Measurements from ENCODE around the gene ABL1.

Gene ABL1

DNA sequence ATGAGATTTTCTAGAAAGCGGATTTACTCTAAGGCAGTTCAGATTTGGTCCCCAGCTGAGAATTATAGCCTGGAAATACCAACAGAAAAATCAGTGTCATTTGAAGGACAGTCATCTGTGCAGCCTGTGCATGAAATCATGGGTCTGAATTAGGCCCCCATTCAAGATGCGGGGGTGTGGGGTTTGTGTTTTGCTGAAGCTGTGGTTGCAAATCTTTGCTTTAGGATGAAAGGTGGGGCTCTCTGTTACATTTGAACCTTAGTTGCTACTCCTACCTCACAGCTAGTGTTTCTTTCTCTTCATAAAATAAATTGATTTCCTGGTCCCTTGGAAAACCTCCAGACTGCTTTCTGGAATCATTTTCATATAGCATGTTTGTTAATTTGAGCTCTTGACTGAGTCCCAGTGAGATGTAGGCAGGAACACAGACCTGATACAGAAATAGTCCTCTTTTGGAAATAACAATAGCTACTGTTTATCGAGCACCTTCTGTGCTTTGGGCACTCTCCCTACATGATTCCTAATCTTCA is 4.8 kb upstream of the ABL1 start:
- DNase-seq (ENCODE audit: extremely low read depth, low read depth): no peak
- TF ChIP-seq, protein P1, sequence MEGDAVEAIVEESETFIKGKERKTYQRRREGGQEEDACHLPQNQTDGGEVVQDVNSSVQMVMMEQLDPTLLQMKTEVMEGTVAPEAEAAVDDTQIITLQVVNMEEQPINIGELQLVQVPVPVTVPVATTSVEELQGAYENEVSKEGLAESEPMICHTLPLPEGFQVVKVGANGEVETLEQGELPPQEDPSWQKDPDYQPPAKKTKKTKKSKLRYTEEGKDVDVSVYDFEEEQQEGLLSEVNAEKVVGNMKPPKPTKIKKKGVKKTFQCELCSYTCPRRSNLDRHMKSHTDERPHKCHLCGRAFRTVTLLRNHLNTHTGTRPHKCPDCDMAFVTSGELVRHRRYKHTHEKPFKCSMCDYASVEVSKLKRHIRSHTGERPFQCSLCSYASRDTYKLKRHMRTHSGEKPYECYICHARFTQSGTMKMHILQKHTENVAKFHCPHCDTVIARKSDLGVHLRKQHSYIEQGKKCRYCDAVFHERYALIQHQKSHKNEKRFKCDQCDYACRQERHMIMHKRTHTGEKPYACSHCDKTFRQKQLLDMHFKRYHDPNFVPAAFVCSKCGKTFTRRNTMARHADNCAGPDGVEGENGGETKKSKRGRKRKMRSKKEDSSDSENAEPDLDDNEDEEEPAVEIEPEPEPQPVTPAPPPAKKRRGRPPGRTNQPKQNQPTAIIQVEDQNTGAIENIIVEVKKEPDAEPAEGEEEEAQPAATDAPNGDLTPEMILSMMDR (IDR thresholded peaks at IDR 0.05; ENCODE audit: low read depth, low read length): no peak

DNA sequence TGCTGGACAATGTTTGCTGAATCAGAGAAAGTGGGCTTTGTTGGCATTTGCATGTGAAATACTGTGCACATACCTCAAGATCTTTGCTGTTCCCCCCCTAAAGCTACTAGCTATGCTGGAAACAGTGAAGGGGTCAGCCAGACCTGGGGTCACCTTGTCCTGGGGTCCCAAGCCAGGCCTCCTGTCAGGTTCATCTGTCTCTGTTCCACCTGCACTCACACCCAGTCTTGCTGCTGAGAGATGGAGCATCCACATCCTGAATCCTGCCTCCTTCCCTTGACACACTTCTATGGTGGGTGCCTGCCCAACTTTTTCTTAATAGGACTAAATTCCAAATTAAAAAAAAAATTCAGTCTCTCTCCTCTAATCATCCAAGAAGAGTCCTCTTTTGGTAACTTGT is 4.0 kb upstream of the ABL1 start:
- DNase-seq (ENCODE audit: extremely low read depth, low read depth): no peak
- TF ChIP-seq, protein P1 (IDR thresholded peaks at IDR 0.05; ENCODE audit: low read depth, low read length): no peak

DNA sequence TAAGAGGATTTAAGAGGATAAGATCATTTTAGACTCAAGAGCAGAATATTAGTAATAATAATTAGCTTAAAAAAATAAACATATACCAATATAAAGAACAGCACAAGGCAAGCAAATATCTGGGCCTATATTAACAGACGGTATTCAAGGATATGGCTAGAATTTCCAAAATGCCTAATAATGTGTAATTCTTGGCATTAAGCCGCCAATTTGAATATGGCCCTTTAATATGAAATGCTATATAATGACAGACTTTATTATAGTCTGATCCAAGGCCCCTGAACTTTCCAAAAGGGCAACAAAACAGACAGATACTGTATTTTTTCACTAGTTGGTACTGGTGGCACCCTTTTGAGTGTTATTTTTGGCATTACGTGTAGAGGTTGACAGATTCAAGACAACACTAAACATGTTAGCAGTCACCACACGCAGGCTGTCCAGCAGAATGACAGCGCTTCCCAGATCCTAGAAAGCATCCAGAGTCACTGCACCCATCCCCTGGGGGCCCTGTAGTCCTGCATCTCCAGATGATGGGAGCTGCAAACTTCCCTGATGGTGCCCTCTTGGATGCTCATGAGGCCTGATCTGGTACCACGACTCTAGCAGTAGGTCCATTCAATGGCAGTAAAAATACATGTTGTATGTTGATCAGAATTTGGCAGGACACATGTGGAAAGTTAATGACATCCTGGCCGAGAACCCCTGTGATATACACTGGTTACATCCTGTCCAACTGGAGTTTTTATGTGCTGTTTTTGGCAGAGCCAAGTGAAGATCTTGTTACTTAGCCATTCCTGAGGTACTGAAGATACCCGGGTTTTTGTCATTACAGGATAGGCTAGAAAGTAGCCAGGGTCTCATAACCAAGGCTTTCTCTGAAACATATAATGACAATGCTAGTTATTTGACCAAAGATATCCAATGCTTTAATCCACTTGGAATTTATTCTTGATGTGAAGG is 1.7 kb upstream of the ABL1 start:
- no peak for DNase-seq (ENCODE audit: extremely low read depth, low read depth)
- TF ChIP-seq, protein P1 (IDR thresholded peaks at IDR 0.05; ENCODE audit: low read depth, low read length): no peak

DNA sequence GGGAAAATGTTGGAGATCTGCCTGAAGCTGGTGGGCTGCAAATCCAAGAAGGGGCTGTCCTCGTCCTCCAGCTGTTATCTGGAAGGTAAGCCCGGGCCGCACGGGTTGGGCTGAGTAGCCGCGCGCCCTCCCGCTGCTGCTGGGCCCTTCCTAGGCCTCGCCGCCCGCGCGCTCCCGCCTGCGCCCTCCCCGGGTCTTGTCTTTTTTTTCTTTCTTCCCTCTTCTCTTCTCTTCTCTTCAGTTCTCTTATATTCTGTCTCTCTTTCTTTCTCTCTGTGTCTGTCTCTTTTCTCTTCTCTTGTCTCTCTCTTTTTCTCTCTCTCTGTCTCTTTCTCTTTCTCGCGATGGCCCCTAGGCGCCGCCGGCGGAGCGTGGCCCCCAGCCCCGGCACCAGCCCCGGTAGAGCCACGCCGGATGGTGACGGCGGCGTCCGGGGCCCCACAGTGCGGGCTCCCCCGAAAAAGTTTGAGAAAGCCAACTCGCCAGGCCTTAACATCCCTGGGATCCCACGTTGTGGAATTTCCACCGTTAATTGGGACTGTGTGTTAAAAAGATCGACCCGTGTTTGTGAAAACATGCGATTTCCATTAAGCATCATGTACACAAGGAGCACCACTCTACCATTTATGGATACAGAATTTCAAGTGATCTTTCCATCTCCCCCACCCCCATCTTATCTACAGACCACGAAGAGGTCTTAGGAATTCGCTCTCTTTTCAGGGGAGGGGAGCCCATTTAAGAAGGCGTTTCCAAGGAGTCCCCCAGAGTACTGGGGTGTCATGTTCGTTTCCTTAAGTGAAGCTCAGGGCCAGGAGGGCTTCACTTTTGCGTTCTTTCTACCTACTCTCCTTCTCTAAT is 616 bp downstream of the ABL1 start:
- TF ChIP-seq, protein P1 (IDR thresholded peaks at IDR 0.05; ENCODE audit: low read depth, low read length): no peak
- DNase-seq (ENCODE audit: extremely low read depth, low read depth): no peak

DNA sequence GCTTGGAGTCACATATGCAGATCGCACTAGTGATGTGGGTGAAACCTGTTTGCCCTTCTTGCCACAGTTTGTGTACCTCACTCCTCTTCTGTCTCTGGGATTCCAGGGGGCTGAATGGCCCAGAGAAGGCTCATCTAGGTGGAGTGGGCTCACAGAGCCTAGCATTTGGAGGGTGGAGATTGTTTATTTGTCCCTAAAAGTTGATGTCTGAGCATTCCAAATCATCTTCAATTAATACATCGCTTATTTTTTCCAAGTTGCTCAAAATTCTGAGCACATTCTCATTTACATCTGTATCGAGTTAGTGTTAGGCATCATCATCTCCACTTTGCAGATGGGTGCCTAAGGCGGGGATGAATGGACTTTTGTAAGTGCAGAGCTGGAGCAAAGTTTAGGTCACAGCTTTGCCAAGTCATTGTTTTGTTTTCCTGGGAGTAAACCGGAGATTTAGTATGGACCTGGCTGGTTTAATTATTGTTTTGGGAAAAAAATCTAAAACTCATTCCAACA is 2.0 kb downstream of the ABL1 start:
- peak; percentile 76 for DNase-seq (ENCODE audit: extremely low read depth, low read depth)
- TF ChIP-seq, protein P1 (IDR thresholded peaks at IDR 0.05; ENCODE audit: low read depth, low read length): no peak

DNA sequence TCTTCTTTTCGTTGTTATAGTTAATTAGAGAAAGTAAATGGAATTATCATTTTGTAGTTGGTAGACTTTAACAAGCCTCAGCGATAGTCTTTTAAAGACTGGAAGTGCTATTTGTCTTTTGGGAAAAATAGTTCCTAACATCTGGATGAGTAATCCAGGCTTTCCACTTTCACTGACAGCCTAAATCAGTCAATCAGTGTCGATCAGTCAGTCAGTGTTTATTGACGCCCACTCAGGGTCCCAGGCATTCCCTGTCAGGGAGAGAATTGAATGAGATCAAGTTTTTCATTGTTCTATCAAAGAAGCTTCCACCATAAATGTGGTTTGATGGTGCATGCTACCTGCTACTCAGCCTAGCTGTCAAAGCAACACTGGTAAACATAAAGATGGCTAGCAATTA is 2.6 kb downstream of the ABL1 start:
- no peak for DNase-seq (ENCODE audit: extremely low read depth, low read depth)
- TF ChIP-seq, protein P1 (IDR thresholded peaks at IDR 0.05; ENCODE audit: low read depth, low read length): no peak

Measured in AG09319 (cell line).